ENCODE measurements around the gene NPC2.

GRCh38 chr14:74531467-74531866 lies 38.4 kb upstream of the NPC2 start:
- peak; percentile 21; the same call in 1 of the 2 replicates for TF ChIP-seq CTCF (conservative IDR thresholded peaks at IDR 0.05; ENCODE audit: low read length)
- no peak for TF ChIP-seq EZH2phosphoT487 (IDR thresholded peaks at IDR 0.05; ENCODE audit: borderline replicate concordance)

Measured in Loucy (cell line).